ENCODE data around the gene SPEG. TPM values are rescaled to one million over a fixed set of nuclear protein-coding genes. Genes with fewer than 3 reads are reported as not detected.

The SPEG gene
- polyA plus RNA-seq, 3 donors: not detected

GRCh38 chr2:219474285-219475060 is 39.8 kb downstream of the SPEG start:
- WGBS (ENCODE audit: insufficient coverage): 89% methylated on average over 2 of the region's 11 CpGs
- TF ChIP-seq, protein P1, sequence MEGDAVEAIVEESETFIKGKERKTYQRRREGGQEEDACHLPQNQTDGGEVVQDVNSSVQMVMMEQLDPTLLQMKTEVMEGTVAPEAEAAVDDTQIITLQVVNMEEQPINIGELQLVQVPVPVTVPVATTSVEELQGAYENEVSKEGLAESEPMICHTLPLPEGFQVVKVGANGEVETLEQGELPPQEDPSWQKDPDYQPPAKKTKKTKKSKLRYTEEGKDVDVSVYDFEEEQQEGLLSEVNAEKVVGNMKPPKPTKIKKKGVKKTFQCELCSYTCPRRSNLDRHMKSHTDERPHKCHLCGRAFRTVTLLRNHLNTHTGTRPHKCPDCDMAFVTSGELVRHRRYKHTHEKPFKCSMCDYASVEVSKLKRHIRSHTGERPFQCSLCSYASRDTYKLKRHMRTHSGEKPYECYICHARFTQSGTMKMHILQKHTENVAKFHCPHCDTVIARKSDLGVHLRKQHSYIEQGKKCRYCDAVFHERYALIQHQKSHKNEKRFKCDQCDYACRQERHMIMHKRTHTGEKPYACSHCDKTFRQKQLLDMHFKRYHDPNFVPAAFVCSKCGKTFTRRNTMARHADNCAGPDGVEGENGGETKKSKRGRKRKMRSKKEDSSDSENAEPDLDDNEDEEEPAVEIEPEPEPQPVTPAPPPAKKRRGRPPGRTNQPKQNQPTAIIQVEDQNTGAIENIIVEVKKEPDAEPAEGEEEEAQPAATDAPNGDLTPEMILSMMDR (IDR thresholded peaks at IDR 0.05): no peak
- Histone ChIP-seq H3K27ac (ENCODE audit: low read depth in 1 of 2, low read length in 2 of 2) (no peak overlapping the region), H3K9me3 (replicated peaks in 1 of 2; ENCODE audit: control insufficient read depth in 1 of 2, insufficient read depth in 1 of 2, low read length in 2 of 2) (no peaks in the 10 kb centered on the region), H4K20me1 (ENCODE audit: insufficient read depth, low read length) (no peaks in the 10 kb centered on the region), H3K9ac (ENCODE audit: insufficient read depth, low read length, poor library complexity, severe bottlenecking) (no peak overlapping the region), H3K27me3 (ENCODE audit: control insufficient read depth in 2 of 2, insufficient read depth in 2 of 2, low read length in 2 of 2) (no peaks in the 10 kb centered on the region), H2AFZ (ENCODE audit: insufficient read depth, low read depth, low read length, poor library complexity, severe bottlenecking) (no peak overlapping the region), H3K4me2 (replicated peaks; ENCODE audit: extremely low read depth, low read length, poor library complexity, severe bottlenecking) (no peak overlapping the region), H3K36me3 (replicated peaks in 1 of 2; ENCODE audit: control insufficient read depth in 1 of 2, insufficient read depth in 2 of 2, low read length in 2 of 2) (no peaks in the 10 kb centered on the region), H3K4me1 (ENCODE audit: control insufficient read depth in 1 of 2, insufficient read depth in 2 of 2, low read length in 2 of 2) (no peaks in the 10 kb centered on the region), H3K79me2 (ENCODE audit: insufficient read depth, low read length) (no peaks in the 10 kb centered on the region), H3K4me3 (replicated peaks in 1 of 3; ENCODE audit: low read depth in 2 of 3, low read length in 3 of 3) (no peak overlapping the region)
- no peaks in the 10 kb centered on the region for H3K9me3 Mint-ChIP-seq
- peaks cover 2% of the 10 kb centered on the region for H3K4me1 Mint-ChIP-seq
- no peak for DNase-seq
- intact Hi-C loops (cut with micrococcal nuclease): loop anchor here in 1 of 2 donors (5.0 kb wide), 1 partner anchor 58 kb away; no protein-coding TSS in a partner anchor
- no peak overlapping the region for H3K27ac Mint-ChIP-seq
- H3K4me3 Mint-ChIP-seq: no peak overlapping the region
- no peaks in the 10 kb centered on the region for H3K36me3 Mint-ChIP-seq
- peaks cover 7 to 20% (median 17%) of the 10 kb centered on the region in 3 donors for H3K27me3 Mint-ChIP-seq (ENCODE audit: low read depth in 3 of 3)

DNA sequence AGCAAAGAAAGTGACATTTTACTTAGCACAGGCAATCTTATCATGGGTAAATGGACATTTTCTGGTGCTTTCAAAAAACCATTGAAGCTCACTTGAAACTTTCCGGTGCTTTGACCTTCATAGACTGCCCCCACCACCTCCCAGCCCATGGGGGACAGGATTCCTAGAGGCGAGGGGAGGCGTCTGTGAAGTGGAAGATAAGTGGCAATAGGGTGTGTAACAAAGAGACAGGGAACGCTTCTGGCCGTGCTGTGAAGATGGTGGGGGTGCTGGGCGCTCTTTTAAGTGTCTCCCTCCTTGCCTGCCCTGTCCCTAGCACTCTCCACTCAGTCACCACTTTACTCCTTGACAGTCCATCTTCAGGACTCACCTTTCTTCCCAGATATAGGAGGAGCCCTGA is 40.6 kb downstream of the SPEG start:
- H3K27me3 ChIP-seq (ENCODE audit: control insufficient read depth in 2 of 2, insufficient read depth in 2 of 2, low read length in 2 of 2): no peaks in the 10 kb centered on the region
- Mint-ChIP-seq H3K27ac (no peak overlapping the region), H3K36me3 (no peaks in the 10 kb centered on the region), H3K4me1 (peaks cover 2% of the 10 kb centered on the region), H3K4me3 (no peak overlapping the region), H3K27me3 (ENCODE audit: low read depth in 3 of 3) (peaks cover 7 to 20% (median 17%) of the 10 kb centered on the region in 3 donors), H3K9me3 (no peaks in the 10 kb centered on the region)
- TF ChIP-seq, protein P1 (IDR thresholded peaks at IDR 0.05): no peak
- no peak overlapping the region for H3K9ac ChIP-seq (ENCODE audit: insufficient read depth, low read length, poor library complexity, severe bottlenecking)
- H3K27ac ChIP-seq (ENCODE audit: low read depth in 1 of 2, low read length in 2 of 2): no peak overlapping the region
- DNase-seq: no peak
- intact Hi-C loops (cut with micrococcal nuclease): loop anchor here in 1 of 2 donors (5.0 kb wide), 1 partner anchor 57 kb away; no protein-coding TSS in a partner anchor
- H4K20me1 ChIP-seq (ENCODE audit: insufficient read depth, low read length): no peaks in the 10 kb centered on the region
- H3K79me2 ChIP-seq (ENCODE audit: insufficient read depth, low read length): no peaks in the 10 kb centered on the region
- no CpG with 5 or more reads among the region's 6 CpGs for WGBS (ENCODE audit: insufficient coverage)
- H2AFZ ChIP-seq (ENCODE audit: insufficient read depth, low read depth, low read length, poor library complexity, severe bottlenecking): no peak overlapping the region
- H3K4me2 ChIP-seq (replicated peaks; ENCODE audit: extremely low read depth, low read length, poor library complexity, severe bottlenecking): no peak overlapping the region
- no peaks in the 10 kb centered on the region for H3K4me1 ChIP-seq (ENCODE audit: control insufficient read depth in 1 of 2, insufficient read depth in 2 of 2, low read length in 2 of 2)
- H3K36me3 ChIP-seq (replicated peaks in 1 of 2; ENCODE audit: control insufficient read depth in 1 of 2, insufficient read depth in 2 of 2, low read length in 2 of 2): no peaks in the 10 kb centered on the region
- no peak overlapping the region for H3K4me3 ChIP-seq (replicated peaks in 1 of 3; ENCODE audit: low read depth in 2 of 3, low read length in 3 of 3)
- H3K9me3 ChIP-seq (replicated peaks in 1 of 2; ENCODE audit: control insufficient read depth in 1 of 2, insufficient read depth in 1 of 2, low read length in 2 of 2): no peaks in the 10 kb centered on the region
